Peyer's patch (tissue), 4 donors: ENCODE data around the gene AKR1C2. TPM values are rescaled to one million over a fixed set of nuclear protein-coding genes. Genes with fewer than 3 reads are reported as not detected.
"Not testable (repeated sequence)": the region's sequence is repeated elsewhere in the genome, so short reads cannot be mapped to it uniquely, and the experiment has no call there.

ENCODE experiments used
- DNase-seq, 3 donors: peaks; one replicate each; pipeline ENCODE4 v3.0.0-alpha.2; 2017 to 2019
- H3K27ac ChIP-seq, 4 donors: fragments of 200-600 bp; sonication (generic); one replicate each; pipeline ENCODE4 v1.5.1; 2016 to 2019
- H3K27me3 ChIP-seq, 2 donors: fragments of 200-600 bp; sonication (generic); one replicate each; pipeline ENCODE4 v1.5.1; 2019
- H3K36me3 ChIP-seq, 3 donors: fragments of 200-600 bp; sonication (generic); one replicate each; pipeline ENCODE4 v1.5.1; 2016 to 2019
- H3K4me1 ChIP-seq, 4 donors: fragments of 200-600 bp; sonication (generic); one replicate each; pipeline ENCODE4 v1.5.1; 2016 to 2019
- H3K4me3 ChIP-seq, 4 donors: fragments of 200-600 bp; sonication (generic); 1 replicate in 3 of 4; 2 replicates in 1 of 4; pipeline ENCODE4 v1.5.1; 2016 to 2019; ENCODE audit warnings: mild to moderate bottlenecking in 1 of 4
- H3K9me3 ChIP-seq, 4 donors: fragments of 200-600 bp; sonication (generic); one replicate each; pipeline ENCODE4 v1.5.1; 2016 to 2019; ENCODE audit warnings: mild to moderate bottlenecking in 1 of 4
- CTCF ChIP-seq, 6 experiments: fragments of 450-650 bp in 4 of 6; fragments of 200-600 bp in 2 of 6; sonication (generic) in 1 of 6; IDR thresholded peaks; one replicate each; pipeline ENCODE4 v1.5.1; 2017 to 2019; ENCODE audit warnings: antibody characterized with exemption in 6 of 6, mild to moderate bottlenecking in 3 of 6, moderate library complexity in 1 of 6
- POLR2A ChIP-seq, 2 donors: fragments of 450-650 bp; IDR thresholded peaks; one replicate each; pipeline ENCODE4 v1.5.1; 2017; ENCODE audit warnings: antibody characterized with exemption in 2 of 2, mild to moderate bottlenecking in 2 of 2, moderate library complexity in 2 of 2
- small RNA-seq, 2 donors: library from RNA; depleted of rRNA; stranded (forward); fragments of <200 nt; gene quantifications; one replicate each; pipeline ENCODE3, GENCODE V24; 2016
- total RNA-seq, 4 donors: library from RNA; depleted of rRNA; stranded (reverse); fragments of >200 nt; gene quantifications; one replicate each; pipeline ENCODE4 v1.1.0, GENCODE V29; 2016

Gene AKR1C2
- total RNA-seq, 4 donors from 2014 or later, result 22.7 to 95.4 (median 45.2) TPM

DNA sequence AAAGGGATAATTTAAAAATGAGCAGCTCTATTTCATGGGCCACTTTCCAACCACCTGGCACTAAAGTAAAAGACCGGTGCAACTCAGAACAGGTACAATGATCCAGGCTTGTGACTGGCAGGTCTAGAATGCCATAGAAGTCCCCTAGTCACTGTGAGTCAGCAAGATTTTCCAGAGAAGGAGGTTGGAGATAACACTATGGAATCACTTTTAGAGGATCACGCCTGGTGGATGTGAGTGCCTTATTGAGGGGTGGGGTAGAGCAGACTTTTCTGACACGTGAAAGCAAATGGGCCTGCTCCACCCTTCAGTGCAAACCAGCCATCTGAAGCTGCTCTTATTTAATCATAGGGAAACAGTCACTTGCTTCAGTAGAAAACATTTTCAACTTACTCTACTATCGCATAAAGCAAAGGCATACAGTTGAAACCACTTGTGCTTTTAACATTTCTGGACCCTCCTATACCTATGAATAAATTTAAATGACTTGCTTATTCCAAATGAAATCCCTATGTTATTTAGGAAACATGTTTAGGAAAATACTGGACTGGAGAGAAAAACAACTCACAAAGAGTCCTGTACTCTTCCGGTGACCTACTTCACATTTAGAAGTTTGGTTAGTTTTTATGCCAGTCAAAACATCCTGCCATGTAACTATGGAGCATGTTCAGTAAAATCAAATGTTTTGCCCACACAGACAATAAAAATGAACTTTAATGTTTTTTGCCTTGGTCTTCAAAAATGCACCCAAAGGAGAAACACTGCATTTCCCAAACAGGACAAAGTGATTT, 61.9 kb downstream of the AKR1C2 start:
- TF ChIP-seq CTCF (IDR thresholded peaks at IDR 0.05), result no peak
- TF ChIP-seq POLR2A (IDR thresholded peaks at IDR 0.05), result no peak
- no peak overlapping the region for H3K4me3 ChIP-seq
- no peak overlapping the region for H3K27ac ChIP-seq
- no peaks in the 10 kb centered on the region for H3K36me3 ChIP-seq
- H3K9me3 ChIP-seq, result no peaks in the 10 kb centered on the region
- no peak for DNase-seq
- H3K4me1 ChIP-seq, result peaks cover 0 to 10% (median 0%) of the 10 kb centered on the region in 4 donors
- H3K27me3 ChIP-seq, result no peaks in the 10 kb centered on the region

DNA sequence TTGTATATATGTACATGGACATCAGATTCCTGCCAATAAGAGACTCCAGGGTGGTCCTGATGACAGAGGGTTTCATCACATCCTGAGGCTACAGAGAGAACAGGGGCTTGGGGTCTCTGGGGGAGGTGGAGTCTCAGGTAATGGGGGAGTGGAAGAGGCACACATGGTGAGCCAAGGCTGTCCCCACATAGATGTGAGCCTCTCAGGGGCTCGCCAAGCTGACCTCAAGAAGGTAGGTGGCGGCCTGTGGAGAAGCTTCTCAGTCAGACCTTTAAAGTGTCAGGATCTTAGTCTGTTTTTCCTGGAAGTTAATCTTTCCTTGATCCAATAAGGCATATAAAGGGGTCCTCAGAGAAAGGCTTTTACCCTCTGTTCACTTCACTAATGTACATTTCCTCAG, 62.7 kb downstream of the AKR1C2 start:
- H3K36me3 ChIP-seq, DNase-seq, H3K9me3 ChIP-seq, H3K4me1 ChIP-seq, H3K27me3 ChIP-seq, H3K4me3 ChIP-seq, H3K27ac ChIP-seq: not testable (repeated sequence)

DNA sequence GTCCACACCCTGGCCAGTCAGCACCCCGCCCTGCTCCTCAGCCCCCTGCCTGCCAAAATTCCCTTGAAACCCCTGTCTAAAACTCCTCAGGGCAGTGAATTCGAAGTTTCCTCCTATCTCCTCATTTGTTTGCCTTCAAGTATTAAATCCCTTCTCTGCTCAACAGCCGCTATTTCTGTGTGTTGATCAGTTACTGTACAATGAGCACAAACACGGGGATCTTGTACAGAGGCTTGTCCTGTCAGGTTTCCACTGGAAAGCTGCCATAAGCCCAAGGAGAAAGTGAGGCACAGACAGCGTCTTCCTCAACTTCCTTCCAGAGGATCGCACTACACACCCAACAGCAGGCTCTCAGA, 63.6 kb downstream of the AKR1C2 start:
- H3K4me3 ChIP-seq, result not testable (repeated sequence)

GRCh38 chr10:4939224-4940072, 64.2 kb downstream of the AKR1C2 start:
- no peaks in the 10 kb centered on the region for H3K9me3 ChIP-seq
- DNase-seq, result no peak
- H3K4me3 ChIP-seq, result no peak overlapping the region
- no peaks in the 10 kb centered on the region for H3K27me3 ChIP-seq
- no peak overlapping the region for H3K27ac ChIP-seq
- no peak for TF ChIP-seq POLR2A (IDR thresholded peaks at IDR 0.05)
- TF ChIP-seq CTCF (IDR thresholded peaks at IDR 0.05), result no peak
- no peaks in the 10 kb centered on the region for H3K4me1 ChIP-seq
- no peaks in the 10 kb centered on the region for H3K36me3 ChIP-seq

More for the DNA sequence above, 63.6 kb downstream of the AKR1C2 start:
- H3K9me3 ChIP-seq, H3K4me1 ChIP-seq, H3K36me3 ChIP-seq, H3K27me3 ChIP-seq, H3K27ac ChIP-seq, DNase-seq: not testable (repeated sequence)

Small RNA genes within 50 kb of the gene (small RNA-seq; reads per million reads assigned to genes)
- gene RF00096, result 0 reads per million in 2 donors

Other genes starting within 250 kb of the AKR1C2 start
- 10 to 100 TPM in 1 of 4 donors, 1 to 10 TPM in 3; 2.0 to 59.4 (median 3.6) TPM for gene AKR1E2, start 177.7 kb downstream of the AKR1C2 start, total RNA-seq
- gene AKR1C1, start 40.4 kb downstream of the AKR1C2 start, total RNA-seq, result 10 to 100 TPM; 10.0 to 29.7 (median 13.8) TPM
- gene AKR1C3, start 90.6 kb upstream of the AKR1C2 start, total RNA-seq, result 100 to 1,000 TPM; 182 to 860 (median 419) TPM
- under 1 TPM in 1 of 4 donors, not detected in 3; 0.53 TPM for gene AKR1C8, start 181.3 kb upstream of the AKR1C2 start, total RNA-seq
- 1 to 10 TPM in 1 of 4 donors, not detected in 3; 1.1 TPM for gene AKR1C4, start 193.0 kb upstream of the AKR1C2 start, total RNA-seq